ENCODE measurements around the gene ZFP57.
"Not testable (repeated sequence)": the region's sequence is repeated elsewhere in the genome, so short reads cannot be mapped to it uniquely, and the experiment has no call there.

The ZFP57 gene

DNA sequence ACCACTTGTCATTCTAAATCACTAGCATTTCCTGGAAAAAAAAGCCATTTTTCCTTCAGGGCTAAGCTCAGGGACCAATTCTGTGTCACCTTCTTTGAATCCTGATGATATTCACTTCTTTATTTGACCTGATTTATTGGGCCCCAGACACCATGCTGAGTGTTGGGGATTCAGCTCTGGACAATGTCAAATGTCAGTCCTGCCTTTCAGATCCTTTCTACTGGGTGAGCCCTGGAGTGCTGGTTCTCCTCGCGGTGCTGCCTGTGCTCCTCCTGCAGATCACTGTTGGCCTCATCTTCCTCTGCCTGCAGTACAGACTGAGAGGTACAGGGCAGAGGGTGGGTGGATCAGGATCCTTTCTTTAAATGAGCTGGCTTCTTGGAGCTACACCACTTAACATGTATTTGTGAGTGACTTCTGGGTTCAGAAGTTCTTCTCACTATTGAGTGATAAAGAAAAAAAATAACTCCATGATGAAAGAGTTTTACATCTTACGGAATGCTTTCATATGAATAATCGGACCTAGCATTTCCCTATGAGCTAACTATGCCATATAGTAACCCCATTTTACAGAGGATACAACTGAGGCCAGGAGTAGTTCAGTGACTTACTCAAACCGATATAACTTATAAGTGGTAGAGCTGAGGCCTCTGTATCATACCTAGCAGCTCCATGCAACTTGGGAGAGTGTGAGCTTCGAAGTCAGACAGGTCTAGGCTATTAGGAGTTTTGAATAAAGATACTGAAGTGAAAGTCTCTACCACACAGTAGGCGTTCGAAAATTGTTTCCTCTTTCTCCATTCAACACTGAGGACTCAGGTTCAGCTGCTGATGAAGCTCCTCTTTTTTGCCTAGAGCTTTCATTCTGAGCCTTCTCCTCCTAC is 14.8 kb downstream of the ZFP57 start:
- no peak for ATAC-seq
- no peak for TF ChIP-seq CSDC2 (CRISPR knock-in tag; IDR thresholded peaks at IDR 0.05)

DNA sequence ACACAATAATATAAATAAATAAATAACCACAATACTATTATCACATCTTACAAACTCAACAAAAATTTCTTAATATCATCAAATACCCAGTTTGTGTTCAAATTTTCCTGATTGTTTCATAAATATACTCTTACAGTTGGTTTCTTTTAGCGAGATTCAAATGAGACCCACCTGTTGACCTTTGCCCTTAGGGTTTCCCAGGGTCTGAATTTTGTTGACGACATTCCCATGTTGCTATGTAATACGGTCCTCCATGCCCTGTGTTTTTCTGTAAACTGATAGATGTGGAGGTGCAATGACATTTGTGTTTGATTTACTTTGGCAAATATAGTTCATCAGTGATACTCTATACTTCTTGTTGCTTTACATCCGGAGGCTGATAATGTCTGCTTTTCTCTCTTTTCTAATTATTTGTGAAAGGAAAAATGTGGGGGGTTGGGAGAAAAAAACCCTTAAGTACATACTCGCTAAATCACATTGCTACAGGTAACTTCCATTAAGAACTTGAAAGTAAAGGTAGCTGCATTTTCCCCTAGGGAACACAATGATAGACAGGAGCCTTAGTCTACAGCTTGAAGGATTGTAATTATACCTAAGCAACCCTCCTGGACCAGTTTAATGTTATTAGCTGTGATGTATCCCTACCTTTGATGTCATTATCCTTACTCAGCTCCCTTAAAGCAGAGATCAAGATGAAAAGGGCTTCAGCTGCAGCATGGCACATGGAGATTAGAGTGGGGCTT is 17.5 kb downstream of the ZFP57 start:
- ATAC-seq, result no peak
- no peak for TF ChIP-seq ZNF70 (CRISPR knock-in tag; IDR thresholded peaks at IDR 0.05)
- no peak for TF ChIP-seq ZFP30 (CRISPR knock-in tag; IDR thresholded peaks at IDR 0.05)
- TF ChIP-seq TOX (CRISPR knock-in tag; IDR thresholded peaks at IDR 0.05; ENCODE audit: borderline replicate concordance), result no peak

DNA sequence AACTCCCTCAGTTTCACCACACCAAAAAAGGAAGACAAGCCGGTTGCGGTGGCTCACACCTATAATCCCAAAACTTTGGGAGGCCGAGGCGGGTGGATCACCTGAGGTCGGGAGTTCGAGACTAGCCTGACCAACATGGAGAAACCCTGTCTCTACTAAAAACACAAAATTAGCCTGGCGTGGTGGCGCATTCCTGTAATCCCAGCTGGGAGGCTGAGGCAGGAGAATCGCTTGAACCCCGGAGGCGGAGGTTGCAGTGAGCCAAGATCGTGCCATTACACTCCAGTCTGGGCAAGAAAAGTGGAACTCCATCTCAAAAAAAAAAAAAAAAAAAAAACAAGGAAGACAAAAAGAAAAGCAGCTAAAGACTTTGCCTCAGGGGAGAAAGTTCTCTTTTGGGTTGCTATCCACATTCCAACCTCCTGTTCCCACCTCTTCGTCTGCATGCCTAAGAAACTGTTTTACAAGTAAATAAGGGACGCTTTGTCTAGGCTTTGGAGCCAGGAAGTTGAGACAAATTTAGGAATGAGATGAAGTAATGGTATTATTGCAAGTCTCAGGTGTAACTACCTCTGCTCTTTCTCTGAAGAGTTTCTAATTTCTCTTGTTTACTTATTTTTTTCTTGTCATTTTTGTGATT is 19.3 kb downstream of the ZFP57 start:
- ATAC-seq, result not testable (repeated sequence)

DNA sequence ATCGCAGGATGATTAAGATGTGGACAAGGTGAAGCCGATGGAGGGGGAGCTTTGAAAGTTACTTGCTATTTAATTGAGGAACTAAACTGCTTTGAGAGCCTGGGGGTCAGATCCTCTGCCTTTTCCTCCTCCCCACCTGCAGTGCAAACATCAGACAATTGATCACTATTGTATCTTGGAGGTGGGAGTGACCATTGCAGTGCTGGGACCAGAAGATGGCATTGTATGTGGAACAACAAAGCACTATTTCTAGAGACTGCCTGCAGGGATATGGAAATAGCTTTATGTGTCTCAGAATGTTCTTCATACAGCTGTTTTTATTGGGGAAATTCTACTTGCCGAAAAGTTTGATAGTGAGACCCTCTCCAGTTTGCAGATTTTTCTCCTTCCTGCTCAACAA is 19.9 kb downstream of the ZFP57 start:
- TF ChIP-seq, protein P1, sequence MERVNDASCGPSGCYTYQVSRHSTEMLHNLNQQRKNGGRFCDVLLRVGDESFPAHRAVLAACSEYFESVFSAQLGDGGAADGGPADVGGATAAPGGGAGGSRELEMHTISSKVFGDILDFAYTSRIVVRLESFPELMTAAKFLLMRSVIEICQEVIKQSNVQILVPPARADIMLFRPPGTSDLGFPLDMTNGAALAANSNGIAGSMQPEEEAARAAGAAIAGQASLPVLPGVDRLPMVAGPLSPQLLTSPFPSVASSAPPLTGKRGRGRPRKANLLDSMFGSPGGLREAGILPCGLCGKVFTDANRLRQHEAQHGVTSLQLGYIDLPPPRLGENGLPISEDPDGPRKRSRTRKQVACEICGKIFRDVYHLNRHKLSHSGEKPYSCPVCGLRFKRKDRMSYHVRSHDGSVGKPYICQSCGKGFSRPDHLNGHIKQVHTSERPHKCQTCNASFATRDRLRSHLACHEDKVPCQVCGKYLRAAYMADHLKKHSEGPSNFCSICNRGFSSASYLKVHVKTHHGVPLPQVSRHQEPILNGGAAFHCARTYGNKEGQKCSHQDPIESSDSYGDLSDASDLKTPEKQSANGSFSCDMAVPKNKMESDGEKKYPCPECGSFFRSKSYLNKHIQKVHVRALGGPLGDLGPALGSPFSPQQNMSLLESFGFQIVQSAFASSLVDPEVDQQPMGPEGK (CRISPR knock-in tag; IDR thresholded peaks at IDR 0.05; ENCODE audit: borderline replicate concordance), result no peak
- TF ChIP-seq CSRNP3 (CRISPR knock-in tag; IDR thresholded peaks at IDR 0.05) (no peak), ZNF565 (CRISPR knock-in tag; conservative IDR thresholded peaks at IDR 0.05; ENCODE audit: low read depth) (no peak), CSDC2 (CRISPR knock-in tag; IDR thresholded peaks at IDR 0.05) (no peak), ZC3H10 (CRISPR knock-in tag; IDR thresholded peaks at IDR 0.05) (no peak), SNAI2 (CRISPR knock-in tag; IDR thresholded peaks at IDR 0.05) (no peak), ZNF8 (CRISPR knock-in tag; IDR thresholded peaks at IDR 0.05) (no peak), GLIS3 (CRISPR knock-in tag; IDR thresholded peaks at IDR 0.05) (no peak), OSR1 (CRISPR knock-in tag; IDR thresholded peaks at IDR 0.05) (no peak)
- no peak for ATAC-seq

DNA sequence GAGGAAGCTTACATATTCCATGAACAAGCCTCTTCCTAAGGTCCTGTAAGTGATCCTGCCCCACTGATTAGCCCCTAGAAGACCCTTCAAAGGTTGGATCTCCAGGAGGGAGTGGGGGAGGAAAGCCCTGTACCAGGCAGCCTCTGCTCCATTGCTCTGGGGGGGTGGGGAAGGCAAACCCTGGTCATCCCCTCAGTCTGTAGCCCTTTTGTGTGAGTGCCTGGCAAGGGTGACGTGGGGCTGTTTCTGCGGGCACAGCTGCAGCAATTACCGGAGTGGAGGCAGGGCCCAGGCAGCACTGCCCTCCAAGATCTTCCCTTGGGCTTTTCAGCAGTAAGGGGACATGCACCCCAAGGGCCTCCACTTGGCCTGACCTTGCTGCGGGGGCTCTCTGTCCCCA is 24.2 kb downstream of the ZFP57 start, which contains the start of gene MOG:
Gene MOG (plus strand): TSS at position 295 of the 400 bp plus-strand sequence. CDS start 118 bp downstream, outside the sequence.
- TF ChIP-seq ZFP3 (CRISPR knock-in tag; IDR thresholded peaks at IDR 0.05) (no peak), ZC3H10 (CRISPR knock-in tag; IDR thresholded peaks at IDR 0.05) (no peak), SNAI2 (CRISPR knock-in tag; IDR thresholded peaks at IDR 0.05) (no peak), TCF4 (CRISPR knock-in tag; IDR thresholded peaks at IDR 0.05; ENCODE audit: borderline replicate concordance) (no peak), BACH2 (CRISPR knock-in tag; IDR thresholded peaks at IDR 0.05; ENCODE audit: borderline replicate concordance) (no peak), RARB (CRISPR knock-in tag; IDR thresholded peaks at IDR 0.05) (no peak), PPARA (CRISPR knock-in tag; IDR thresholded peaks at IDR 0.05; ENCODE audit: borderline replicate concordance) (no peak), ZNF70 (CRISPR knock-in tag; IDR thresholded peaks at IDR 0.05) (no peak), GLIS3 (CRISPR knock-in tag; IDR thresholded peaks at IDR 0.05) (no peak), ISL1 (CRISPR knock-in tag; IDR thresholded peaks at IDR 0.05) (no peak), ZNF8 (CRISPR knock-in tag; IDR thresholded peaks at IDR 0.05) (no peak), ESRRG (CRISPR knock-in tag; IDR thresholded peaks at IDR 0.05) (no peak), CSDC2 (CRISPR knock-in tag; IDR thresholded peaks at IDR 0.05) (no peak)
- TF ChIP-seq, protein P1 (CRISPR knock-in tag; IDR thresholded peaks at IDR 0.05; ENCODE audit: borderline replicate concordance), result no peak
- TF ChIP-seq, protein P2, sequence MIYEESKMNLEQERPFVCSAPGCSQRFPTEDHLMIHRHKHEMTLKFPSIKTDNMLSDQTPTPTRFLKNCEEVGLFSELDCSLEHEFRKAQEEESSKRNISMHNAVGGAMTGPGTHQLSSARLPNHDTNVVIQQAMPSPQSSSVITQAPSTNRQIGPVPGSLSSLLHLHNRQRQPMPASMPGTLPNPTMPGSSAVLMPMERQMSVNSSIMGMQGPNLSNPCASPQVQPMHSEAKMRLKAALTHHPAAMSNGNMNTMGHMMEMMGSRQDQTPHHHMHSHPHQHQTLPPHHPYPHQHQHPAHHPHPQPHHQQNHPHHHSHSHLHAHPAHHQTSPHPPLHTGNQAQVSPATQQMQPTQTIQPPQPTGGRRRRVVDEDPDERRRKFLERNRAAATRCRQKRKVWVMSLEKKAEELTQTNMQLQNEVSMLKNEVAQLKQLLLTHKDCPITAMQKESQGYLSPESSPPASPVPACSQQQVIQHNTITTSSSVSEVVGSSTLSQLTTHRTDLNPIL (CRISPR knock-in tag; IDR thresholded peaks at IDR 0.05; ENCODE audit: low read depth), result no peak
- TF ChIP-seq, protein P3, sequence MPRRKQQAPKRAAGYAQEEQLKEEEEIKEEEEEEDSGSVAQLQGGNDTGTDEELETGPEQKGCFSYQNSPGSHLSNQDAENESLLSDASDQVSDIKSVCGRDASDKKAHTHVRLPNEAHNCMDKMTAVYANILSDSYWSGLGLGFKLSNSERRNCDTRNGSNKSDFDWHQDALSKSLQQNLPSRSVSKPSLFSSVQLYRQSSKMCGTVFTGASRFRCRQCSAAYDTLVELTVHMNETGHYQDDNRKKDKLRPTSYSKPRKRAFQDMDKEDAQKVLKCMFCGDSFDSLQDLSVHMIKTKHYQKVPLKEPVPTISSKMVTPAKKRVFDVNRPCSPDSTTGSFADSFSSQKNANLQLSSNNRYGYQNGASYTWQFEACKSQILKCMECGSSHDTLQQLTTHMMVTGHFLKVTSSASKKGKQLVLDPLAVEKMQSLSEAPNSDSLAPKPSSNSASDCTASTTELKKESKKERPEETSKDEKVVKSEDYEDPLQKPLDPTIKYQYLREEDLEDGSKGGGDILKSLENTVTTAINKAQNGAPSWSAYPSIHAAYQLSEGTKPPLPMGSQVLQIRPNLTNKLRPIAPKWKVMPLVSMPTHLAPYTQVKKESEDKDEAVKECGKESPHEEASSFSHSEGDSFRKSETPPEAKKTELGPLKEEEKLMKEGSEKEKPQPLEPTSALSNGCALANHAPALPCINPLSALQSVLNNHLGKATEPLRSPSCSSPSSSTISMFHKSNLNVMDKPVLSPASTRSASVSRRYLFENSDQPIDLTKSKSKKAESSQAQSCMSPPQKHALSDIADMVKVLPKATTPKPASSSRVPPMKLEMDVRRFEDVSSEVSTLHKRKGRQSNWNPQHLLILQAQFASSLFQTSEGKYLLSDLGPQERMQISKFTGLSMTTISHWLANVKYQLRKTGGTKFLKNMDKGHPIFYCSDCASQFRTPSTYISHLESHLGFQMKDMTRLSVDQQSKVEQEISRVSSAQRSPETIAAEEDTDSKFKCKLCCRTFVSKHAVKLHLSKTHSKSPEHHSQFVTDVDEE (CRISPR knock-in tag; IDR thresholded peaks at IDR 0.05), result no peak
- ATAC-seq, result no peak

Measured in SK-N-SH treated with all-trans-retinoic acid at 6 μM for 48 hours (cell line).